Non-pigmented ciliary epithelial cell (primary cell): ENCODE data around the gene NPVF.

Experiments used
- DNase-seq: peaks from one replicate; pipeline ENCODE4 v3.0.0-alpha.2; 2010; ENCODE audit warnings: low read depth

NPVF gene

GRCh38 chr7:25228386-25228785 lies at the start of gene NPVF:
NPVF (minus strand) TSS chr7:25228486; CDS start chr7:25228439, 47 bp downstream.
- no peak for DNase-seq

- DNase-seq: no peak
Observed at GRCh38 chr7:25272265-25272664, 44.0 kb upstream of the NPVF start.

GRCh38 chr7:25263337-25263736 lies 35.1 kb upstream of the NPVF start:
- DNase-seq: no peak

DNA sequence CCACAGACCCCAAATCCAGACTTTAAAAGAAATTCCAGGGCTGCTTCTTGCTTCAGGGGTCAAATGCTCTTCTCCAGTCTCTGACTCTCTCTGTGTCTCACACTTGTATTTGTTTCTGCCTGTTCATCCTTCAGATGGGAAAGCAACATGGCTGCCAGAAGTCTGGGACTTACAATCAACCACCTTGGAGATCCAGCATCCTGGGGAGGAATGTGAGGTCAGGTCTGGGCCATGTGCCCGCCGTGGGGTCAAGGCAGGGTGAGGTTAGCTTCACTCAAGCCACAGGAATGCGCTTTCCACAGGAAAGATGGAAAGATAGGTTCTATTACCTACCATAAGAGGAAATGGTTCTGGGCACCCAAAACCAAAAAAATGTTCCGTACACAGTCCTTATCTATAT lies 34.3 kb upstream of the NPVF start:
- no peak for DNase-seq

DNA sequence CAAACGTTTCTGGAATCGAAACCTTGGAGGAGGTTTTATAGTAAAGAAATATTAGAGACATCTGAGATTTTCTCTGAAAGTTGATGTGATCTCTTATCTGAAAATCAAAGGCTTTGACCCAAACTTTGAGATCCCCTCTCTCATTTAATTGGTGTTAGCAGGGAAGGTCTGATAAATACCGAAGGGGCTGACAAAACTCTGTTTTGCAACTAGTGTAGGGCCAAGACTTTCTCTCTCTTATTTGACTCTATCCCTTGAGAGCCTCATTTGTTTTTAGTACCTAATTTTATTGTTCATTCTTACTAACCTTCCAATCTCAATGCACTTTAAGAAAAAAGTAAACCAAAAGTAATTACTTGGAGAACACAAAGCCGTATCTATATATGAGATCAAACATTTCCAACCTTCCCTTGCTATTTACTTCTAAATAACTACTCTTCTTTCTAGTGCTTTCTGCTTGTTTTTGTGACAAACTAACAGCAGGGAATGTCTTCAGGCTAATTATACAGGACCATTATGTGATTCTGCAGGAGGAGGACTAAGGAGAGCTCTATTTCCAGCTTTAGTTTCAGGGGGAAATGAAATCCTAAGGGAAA lies 33.4 kb upstream of the NPVF start:
- DNase-seq: no peak

- no peak for DNase-seq
Observed at GRCh38 chr7:25260862-25261494, 32.7 kb upstream of the NPVF start.

DNA sequence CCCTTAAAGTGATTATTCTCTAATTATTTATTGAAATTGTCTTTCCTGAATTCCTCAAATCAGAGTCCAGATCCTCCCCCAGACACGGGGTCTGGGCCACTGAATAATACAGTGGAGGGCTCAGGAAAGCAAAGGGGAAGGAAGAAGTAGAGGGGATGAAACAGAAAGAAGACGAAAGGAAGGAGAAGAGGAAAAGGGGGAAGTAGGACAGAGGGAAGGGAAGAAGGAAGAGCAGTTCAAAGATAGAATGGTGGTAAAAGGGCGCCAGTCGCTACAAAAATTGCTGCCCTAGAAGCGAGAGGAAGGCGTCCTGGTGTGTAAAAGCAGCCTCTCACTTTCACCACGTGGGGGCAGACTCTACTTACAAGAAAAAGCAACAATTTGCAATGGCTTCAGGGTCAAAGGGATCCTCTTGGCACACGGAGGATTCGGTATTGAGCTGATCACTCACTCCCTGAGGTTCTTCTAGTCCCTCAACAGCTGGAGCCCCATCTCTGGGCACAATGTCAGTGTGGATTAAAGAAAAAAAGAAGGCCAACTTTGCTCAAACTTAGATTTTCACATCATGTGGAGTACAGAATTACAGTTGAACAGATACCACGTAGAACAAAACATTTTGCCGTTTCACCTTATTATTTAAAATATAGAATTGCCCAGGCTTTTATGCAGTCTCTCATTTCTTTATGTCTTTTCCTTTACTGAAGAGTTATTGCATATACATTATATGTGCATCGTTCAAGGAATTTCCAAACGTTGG lies 31.4 kb upstream of the NPVF start:
- peak; percentile 48 for DNase-seq

DNA sequence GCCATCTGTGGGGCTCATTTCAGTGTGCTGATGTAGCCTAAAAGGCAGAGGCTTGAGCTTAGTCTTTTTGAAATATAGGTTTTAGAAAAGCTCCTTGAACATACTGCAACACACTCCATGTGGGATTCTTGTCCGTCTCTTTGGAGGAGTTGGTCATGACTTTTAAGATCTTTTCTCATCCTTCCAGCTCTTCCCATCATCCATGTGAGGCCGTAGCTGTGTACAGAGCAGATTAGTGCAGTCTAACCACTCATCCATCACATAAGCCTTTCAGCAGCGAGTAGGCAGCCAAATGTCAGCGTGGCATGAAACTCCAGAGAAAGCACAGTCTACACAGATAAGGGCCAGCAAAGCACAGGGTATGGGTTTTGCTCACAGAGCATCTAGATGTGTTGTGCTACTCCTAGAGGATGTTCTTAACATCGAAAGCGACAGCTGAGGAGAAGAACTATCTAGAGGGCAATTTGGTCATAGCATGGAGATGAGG lies 28.1 kb upstream of the NPVF start:
- no peak for DNase-seq

GRCh38 chr7:25255611-25256332 lies 27.5 kb upstream of the NPVF start:
- DNase-seq: no peak

GRCh38 chr7:25254604-25255003 lies 26.3 kb upstream of the NPVF start:
- no peak for DNase-seq

DNA sequence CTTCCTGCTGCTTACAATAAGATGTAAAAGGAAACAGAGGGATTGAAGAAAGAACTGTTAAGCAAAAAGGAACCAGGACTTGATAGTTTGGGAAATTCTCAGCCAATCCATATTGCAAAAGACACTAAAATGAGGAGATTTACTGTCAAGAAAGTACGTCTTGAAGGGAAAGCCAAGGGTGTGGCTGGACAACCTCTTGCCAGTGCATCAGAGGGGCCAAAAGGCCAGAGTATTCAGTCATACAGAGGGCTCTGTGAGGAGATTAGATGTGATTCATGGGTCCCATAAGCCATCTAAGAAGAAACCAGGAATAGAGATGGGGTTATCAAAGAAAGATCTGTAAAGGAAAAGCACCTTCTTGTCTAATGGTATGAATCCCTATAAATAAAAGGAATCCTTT lies 25.4 kb upstream of the NPVF start:
- DNase-seq: no peak

DNA sequence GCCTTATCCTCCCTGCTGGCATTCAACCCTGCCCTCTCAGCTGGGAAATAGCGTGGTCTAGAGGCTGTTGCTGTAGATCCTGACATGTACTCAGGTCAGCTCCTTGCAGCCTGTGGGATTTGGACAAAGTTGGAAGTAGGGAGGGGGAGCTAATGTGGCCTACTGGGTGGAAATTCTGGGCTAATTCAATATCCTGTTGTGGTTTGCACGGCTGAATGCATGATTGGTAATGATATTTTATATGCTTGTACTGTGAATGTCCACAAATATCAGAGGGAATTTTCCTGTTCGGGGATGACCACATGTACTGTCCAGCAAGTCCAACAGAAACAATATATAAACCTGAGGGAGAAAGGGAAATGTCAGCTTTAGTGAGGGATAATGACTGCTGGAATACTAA lies 22.1 kb upstream of the NPVF start:
- no peak for DNase-seq

DNA sequence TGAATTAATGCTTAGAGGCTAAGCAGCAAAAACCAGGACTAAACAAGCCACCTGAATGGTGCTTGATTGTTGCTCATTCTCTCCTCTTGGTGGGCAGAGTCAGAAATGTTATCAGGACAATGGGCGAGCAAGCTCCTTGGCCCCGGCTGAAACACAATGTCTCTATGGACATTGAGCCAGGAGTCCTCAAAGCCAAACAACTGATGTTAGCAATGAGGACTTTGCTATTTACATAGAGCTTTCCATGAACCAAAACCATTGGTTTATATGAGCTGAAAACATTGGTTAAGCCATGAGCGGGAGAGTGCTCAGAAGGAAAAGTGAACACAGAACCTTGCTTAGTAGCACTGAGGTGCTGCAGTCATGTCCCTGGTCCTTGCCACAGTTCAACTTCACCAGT lies 21.5 kb upstream of the NPVF start:
- DNase-seq: no peak

- no peak for DNase-seq
Observed at GRCh38 chr7:25246306-25246705, 18.0 kb upstream of the NPVF start.

DNA sequence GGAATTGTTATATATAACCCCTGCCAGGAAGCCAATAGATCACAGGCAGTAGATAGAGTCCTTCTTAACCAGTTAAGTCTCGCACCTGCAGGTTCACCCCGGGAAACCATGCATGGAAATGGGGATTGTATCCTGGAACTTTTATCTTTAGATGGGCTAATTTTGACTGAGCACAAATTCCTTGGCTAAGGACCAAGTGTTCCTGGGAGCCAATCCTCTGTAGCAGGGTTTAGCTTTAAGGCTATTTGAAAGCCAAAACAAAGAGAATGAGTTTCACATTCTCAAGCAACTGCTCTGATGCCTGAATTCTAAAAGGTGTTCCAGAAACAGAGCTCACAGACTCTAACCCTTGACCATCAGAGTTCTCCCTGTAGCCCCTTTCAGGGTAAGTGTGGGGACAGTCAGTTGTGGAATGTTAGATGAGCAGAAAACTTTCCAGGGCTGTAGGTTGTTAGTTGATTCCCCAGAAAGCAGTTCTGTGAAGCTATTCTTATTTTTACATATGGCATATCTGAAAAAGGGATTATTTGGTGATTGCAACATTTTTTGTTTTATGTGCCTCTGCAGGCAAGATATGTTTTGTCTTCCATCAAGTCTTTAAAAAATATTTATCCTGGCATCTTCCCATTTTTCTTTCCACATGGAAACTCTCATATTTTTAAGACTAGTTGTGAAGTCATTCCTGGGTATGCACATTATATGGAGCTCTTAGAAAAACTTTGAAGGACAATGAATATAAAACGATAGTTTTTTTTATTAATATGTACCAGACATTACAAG lies 16.2 kb upstream of the NPVF start:
- no peak for DNase-seq

GRCh38 chr7:25242678-25243077 lies 14.4 kb upstream of the NPVF start:
- DNase-seq: no peak

DNA sequence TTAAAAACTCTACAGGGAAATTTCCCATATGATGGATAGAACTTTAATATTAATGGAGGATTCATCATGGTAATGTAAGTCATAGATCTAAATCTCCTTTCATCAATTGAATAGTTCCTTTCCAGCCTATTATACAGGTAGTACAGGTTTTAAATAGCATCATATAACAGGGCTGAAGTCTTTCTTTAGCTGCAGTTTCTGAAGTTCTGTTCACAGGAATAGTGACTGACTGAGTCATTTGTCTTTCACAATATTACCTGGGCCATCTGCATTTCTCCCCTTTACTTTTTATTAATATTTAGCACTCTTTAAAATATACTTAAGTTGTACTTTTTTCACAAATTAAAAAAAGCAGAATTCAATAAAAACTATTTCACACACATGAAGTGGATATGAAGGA lies 12.6 kb upstream of the NPVF start:
- DNase-seq: no peak

- DNase-seq: no peak
Observed at GRCh38 chr7:25240340-25240739, 12.1 kb upstream of the NPVF start.

- DNase-seq: no peak
Observed at GRCh38 chr7:25239888-25240287, 11.6 kb upstream of the NPVF start.

- DNase-seq: no peak
Observed at GRCh38 chr7:25238066-25238725, 9.9 kb upstream of the NPVF start.

- DNase-seq: no peak
Observed at GRCh38 chr7:25235471-25235870, 7.2 kb upstream of the NPVF start.
